Mucosa of descending colon (tissue), 3 donors: Measurements from ENCODE around the gene MRPS10. TPM values are rescaled to one million over a fixed set of nuclear protein-coding genes. Genes with fewer than 3 reads are reported as not detected.
"Not testable (repeated sequence)": the region's sequence is repeated elsewhere in the genome, so short reads cannot be mapped to it uniquely, and the experiment has no call there.

ENCODE experiments used
- ATAC-seq: fragments of 200-7000 bp; cut with Tn5 transposase; one replicate; pipeline ENCODE4 v1.9.1; 2020; ENCODE audit warnings: mild to moderate bottlenecking, moderate library complexity
- DNase-seq, 3 donors: peaks; one replicate each; pipeline ENCODE4 v3.0.0-alpha.2; 2020
- H3K36me3 ChIP-seq: fragments of 200-600 bp; one replicate; pipeline ENCODE4 v1.8.0; 2021; ENCODE audit warnings: low read depth, mild to moderate bottlenecking
- H3K4me1 ChIP-seq: fragments of 200-600 bp; one replicate; pipeline ENCODE4 v1.8.0; 2021; ENCODE audit warnings: low read depth, mild to moderate bottlenecking
- H3K4me3 ChIP-seq: fragments of 200-600 bp; one replicate; pipeline ENCODE4 v1.8.0; 2021; ENCODE audit warnings: mild to moderate bottlenecking
- H3K9me3 ChIP-seq: fragments of 200-600 bp; one replicate; pipeline ENCODE4 v1.8.0; 2021; ENCODE audit warnings: mild to moderate bottlenecking
- intact Hi-C, 2 donors: fragments of 100-400 bp; cut with DNase I in 1 of 2; cut with micrococcal nuclease in 1 of 2; formaldehyde crosslinking; loops; one replicate each; pipeline versions ENCODE4 v1.11.0 to v1.11.1; 2022; cut with DNase I, micrococcal nuclease
- total RNA-seq, 3 donors: library from RNA; stranded (reverse); fragmentation: NEBNext Ultra II Directional in 2 of 3; extraction: Animal tissue kit (Norgen Biotek cat#: 25700) in 2 of 3; gene quantifications; one replicate each; pipeline versions ENCODE4 v1.2.1 to v1.2.4, GENCODE V29; 2021 to 2023
- TF ChIP-seq, protein P1 (sequence below): fragments of 200-600 bp; IDR thresholded peaks from one replicate; pipeline ENCODE4 v1.8.0; 2022; ENCODE audit warnings: antibody characterized with exemption, mild to moderate bottlenecking
- donor health status: DM: no; HTN: no; CAD: no; lungs with moderate emphysema.
- donor health status: DM: no; HTN: no; CAD: no.
- donor health status: DM: no; HTN: yes; CAD: no.

MRPS10 gene
- total RNA-seq, 3 donors from 2014 or later: 22.2 to 31.7 (median 31.5) TPM

DNA sequence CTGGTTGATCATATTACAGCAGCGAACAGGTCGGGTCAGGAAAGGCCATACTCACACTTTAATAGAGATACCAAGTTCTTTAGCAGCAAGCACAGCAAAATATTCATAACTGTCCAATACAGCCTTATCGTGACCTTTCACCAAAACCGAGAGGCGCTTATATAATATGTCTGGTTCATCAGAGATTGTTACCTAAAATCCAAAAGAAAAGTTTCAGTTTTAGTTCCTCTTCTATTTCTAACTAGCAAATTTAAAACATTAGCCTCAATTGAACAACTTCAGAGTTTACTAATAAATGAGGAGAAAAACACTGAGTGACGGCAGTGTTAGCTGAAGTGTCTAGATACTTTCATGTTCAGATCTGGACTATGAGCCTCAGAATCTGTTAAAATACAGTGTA is 5.9 kb downstream of the MRPS10 start:
- Histone ChIP-seq H3K4me1 (peaks cover 6% of the 10 kb centered on the region), H3K4me3 (no peak overlapping the region), H3K36me3 (peaks cover 11% of the 10 kb centered on the region), H3K9me3 (no peaks in the 10 kb centered on the region)
- DNase-seq (no peak), ATAC-seq (no peak)
- TF ChIP-seq, protein P1, sequence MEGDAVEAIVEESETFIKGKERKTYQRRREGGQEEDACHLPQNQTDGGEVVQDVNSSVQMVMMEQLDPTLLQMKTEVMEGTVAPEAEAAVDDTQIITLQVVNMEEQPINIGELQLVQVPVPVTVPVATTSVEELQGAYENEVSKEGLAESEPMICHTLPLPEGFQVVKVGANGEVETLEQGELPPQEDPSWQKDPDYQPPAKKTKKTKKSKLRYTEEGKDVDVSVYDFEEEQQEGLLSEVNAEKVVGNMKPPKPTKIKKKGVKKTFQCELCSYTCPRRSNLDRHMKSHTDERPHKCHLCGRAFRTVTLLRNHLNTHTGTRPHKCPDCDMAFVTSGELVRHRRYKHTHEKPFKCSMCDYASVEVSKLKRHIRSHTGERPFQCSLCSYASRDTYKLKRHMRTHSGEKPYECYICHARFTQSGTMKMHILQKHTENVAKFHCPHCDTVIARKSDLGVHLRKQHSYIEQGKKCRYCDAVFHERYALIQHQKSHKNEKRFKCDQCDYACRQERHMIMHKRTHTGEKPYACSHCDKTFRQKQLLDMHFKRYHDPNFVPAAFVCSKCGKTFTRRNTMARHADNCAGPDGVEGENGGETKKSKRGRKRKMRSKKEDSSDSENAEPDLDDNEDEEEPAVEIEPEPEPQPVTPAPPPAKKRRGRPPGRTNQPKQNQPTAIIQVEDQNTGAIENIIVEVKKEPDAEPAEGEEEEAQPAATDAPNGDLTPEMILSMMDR: no peak
- intact Hi-C loops: loop anchor here in 1 of 2 donors (5.0 kb wide), 1 partner anchor 134 kb away; no protein-coding TSS in a partner anchor

- Histone ChIP-seq H3K4me1 (peaks cover 3% of the 10 kb centered on the region), H3K4me3 (no peak overlapping the region), H3K36me3 (peaks cover 11% of the 10 kb centered on the region), H3K9me3 (no peaks in the 10 kb centered on the region)
- TF ChIP-seq, protein P1: no peak
- no peak for ATAC-seq
- no peak for DNase-seq
- intact Hi-C loops: loop anchor here in 1 of 2 donors (5.0 kb wide), 1 partner anchor 133 kb away; no protein-coding TSS in a partner anchor
These were observed 7.1 kb downstream of the MRPS10 start for GRCh38 chr6:42210551-42210950.

DNA sequence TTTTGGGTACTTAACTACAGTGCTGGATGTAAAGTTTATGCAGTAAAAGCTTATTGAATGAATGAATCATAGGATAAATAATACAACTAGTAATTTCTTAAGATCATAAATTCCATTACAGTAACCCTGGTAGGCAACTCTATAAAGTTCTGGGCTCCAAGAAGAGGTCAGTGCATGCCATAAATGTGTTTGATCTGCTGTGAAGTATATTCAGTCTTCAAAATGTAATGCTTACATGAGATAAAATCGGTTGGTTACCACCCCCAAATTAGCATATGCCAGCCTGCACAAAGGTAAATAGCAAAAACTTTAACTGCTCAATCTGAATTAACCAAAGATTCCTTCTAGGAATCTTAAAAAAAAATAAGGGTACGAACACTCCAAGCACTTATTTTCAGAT is 10.1 kb downstream of the MRPS10 start:
- peaks cover 11% of the 10 kb centered on the region for H3K36me3 ChIP-seq
- H3K4me3 ChIP-seq: not testable (repeated sequence)

GRCh38 chr6:42204768-42205282 is 12.8 kb downstream of the MRPS10 start:
- ATAC-seq (no peak), DNase-seq (no peak)
- TF ChIP-seq, protein P1: no peak
- Histone ChIP-seq H3K36me3 (peaks cover 3% of the 10 kb centered on the region), H3K9me3 (no peaks in the 10 kb centered on the region), H3K4me1 (peaks cover 6% of the 10 kb centered on the region), H3K4me3 (no peak overlapping the region)
- intact Hi-C loops: no loop called here

More for the DNA sequence above, 10.1 kb downstream of the MRPS10 start:
- H3K9me3 ChIP-seq, H3K4me1 ChIP-seq, DNase-seq, intact Hi-C loops, ATAC-seq: not testable (repeated sequence)

- no peak overlapping the region for H3K4me3 ChIP-seq
- TF ChIP-seq, protein P1: no peak
- no peaks in the 10 kb centered on the region for H3K36me3 ChIP-seq
- H3K4me1 ChIP-seq: peaks cover 6% of the 10 kb centered on the region
- DNase-seq: no peak
- intact Hi-C loops: no loop called here
- H3K9me3 ChIP-seq: no peaks in the 10 kb centered on the region
- ATAC-seq: no peak
These were observed 14.5 kb downstream of the MRPS10 start for GRCh38 chr6:42203183-42203582.

GRCh38 chr6:42202131-42202915 is 15.3 kb downstream of the MRPS10 start:
- H3K4me3 ChIP-seq, ATAC-seq, H3K9me3 ChIP-seq, intact Hi-C loops, H3K36me3 ChIP-seq, DNase-seq, H3K4me1 ChIP-seq: not testable (repeated sequence)
